SJSA1 (cell line): ENCODE data around the gene STAT5B. TPM values are rescaled to one million over a fixed set of nuclear protein-coding genes. Genes with fewer than 3 reads are reported as not detected.

Source experiments
- DNase-seq, 2 experiments: peaks; one replicate each; pipeline ENCODE4 v3.0.0-alpha.2; 2015 to 2020; ENCODE audit warnings: low spot score in 2 of 2, low read depth in 1 of 2
- H3K27ac ChIP-seq: fragments of 250-450 bp; sonication (Bioruptor Pico); 2 replicates; pipeline ENCODE4 v1.5.1; 2020; ENCODE audit warnings: mild to moderate bottlenecking, moderate library complexity
- H3K27me3 ChIP-seq: fragments of 250-450 bp; sonication (Bioruptor Pico); replicated peaks from 2 replicates; pipeline ENCODE4 v1.5.1; 2020; ENCODE audit warnings: mild to moderate bottlenecking, moderate library complexity
- H3K36me3 ChIP-seq: fragments of 250-450 bp; sonication (Bioruptor Pico); 2 replicates; pipeline ENCODE4 v1.5.1; 2020; ENCODE audit warnings: mild to moderate bottlenecking
- H3K4me1 ChIP-seq: fragments of 250-450 bp; sonication (Bioruptor Pico); replicated peaks from 2 replicates; pipeline ENCODE4 v1.6.1; 2021; ENCODE audit warnings: mild to moderate bottlenecking
- H3K4me3 ChIP-seq: fragments of 250-450 bp; sonication (Bioruptor Pico); 2 replicates; pipeline ENCODE4 v1.5.1; 2020; ENCODE audit warnings: mild to moderate bottlenecking
- H3K9me3 ChIP-seq: fragments of 250-450 bp; sonication (Bioruptor Pico); replicated peaks from 2 replicates; pipeline ENCODE4 v1.5.1; 2020; ENCODE audit warnings: mild to moderate bottlenecking
- total RNA-seq: library from RNA; depleted of rRNA; stranded (reverse); fragments of >200 nt; shearing (Covaris generic); gene quantifications from 2 replicates; pipeline ENCODE4 v1.2.3, GENCODE V29; 2014

Gene STAT5B
- total RNA-seq, 1 experiment from 2014 or later = 36.0 TPM

DNA sequence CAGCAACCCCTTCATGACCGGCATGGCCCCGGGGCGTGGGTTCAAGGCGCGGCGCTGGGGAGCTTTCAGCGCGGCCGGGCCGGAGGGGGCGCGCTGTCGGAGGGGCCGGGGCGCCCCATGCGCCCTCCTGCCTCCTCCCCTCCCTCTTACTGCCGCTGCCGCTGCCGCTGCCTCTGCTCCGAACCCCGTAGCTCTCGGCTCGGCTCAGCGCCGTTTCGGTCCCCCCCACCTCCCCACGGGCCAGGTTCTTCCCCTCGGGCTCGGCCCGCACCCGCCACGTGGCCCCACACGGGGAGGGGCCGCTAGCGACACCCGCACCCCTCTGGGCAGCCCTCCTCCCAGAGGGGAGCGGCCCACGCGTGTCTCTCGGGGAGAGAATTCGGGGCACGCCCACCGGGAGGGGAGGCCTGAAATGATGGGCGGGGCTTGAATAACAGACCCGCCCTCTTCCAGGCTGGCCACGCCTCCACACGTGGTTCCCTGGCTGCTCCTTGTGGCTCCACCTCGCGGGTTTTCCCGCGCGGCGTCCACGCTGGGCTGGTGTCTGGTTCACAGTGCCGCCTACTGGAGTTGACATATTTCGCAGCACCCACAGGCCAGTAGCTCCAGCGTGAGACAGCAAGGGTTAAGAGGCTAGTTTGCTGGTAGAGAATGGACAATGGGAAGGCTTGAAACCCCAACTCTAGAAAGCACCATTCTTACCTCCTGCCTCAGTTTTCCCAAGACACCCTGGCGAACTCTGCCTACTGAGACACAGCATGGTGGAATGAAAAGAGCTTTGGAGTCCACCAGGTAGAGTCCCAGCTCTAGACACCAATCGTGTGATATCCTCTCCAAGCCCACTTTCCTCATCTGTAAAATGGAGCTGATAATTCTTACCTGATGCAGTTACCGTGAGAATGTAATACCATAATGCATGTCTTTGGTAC, 95.0 kb downstream of the STAT5B start, which contains the start of gene KCNH4:
TSS of gene KCNH4 (minus strand) at position 221 of the 929 bp plus-strand sequence. CDS start at position 24, 197 bp downstream.
- Histone ChIP-seq H3K27ac (no peak within 1 kb of the TSS), H3K36me3 (no peaks in the 10 kb centered on the region), H3K4me1 (peaks cover 29% of the 10 kb centered on the region), H3K4me3 (no peak within 1 kb of the TSS), H3K27me3 (peaks cover 39% of the 10 kb centered on the region), H3K9me3 (peaks cover 7% of the 10 kb centered on the region)
- peak; percentile 23 to 67 for DNase-seq

DNA sequence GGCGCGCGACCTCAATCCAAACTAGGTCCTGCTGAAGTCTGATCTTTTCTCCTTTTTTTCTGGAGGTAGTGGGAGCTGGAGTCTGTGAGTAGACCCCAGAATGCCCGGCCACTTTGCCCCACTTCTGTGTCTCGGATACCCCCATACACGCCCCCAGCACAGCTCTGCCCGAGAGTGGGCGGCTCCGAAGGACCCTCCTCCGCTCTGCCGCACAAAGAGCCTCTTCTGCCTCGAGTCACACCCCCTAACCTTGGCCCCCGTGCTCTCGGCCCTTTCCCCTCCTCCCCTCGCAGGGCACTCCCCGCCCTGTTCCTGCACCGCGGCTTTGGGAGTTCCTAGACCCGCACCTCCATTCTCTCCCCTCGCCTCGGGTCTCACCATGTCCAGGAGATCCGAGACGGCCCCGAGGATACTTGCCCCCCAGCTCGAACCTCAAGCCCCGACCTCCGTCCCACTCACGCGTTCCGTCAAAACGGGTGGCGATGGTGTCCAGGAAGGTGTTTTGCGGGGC, 95.7 kb downstream of the STAT5B start:
- DNase-seq = no peak
- peaks cover 45% of the 10 kb centered on the region for H3K27me3 ChIP-seq
- no peaks in the 10 kb centered on the region for H3K36me3 ChIP-seq
- H3K9me3 ChIP-seq = peaks cover 7% of the 10 kb centered on the region
- no peak overlapping the region for H3K27ac ChIP-seq
- H3K4me3 ChIP-seq = no peak overlapping the region
- H3K4me1 ChIP-seq = peaks cover 29% of the 10 kb centered on the region

DNA sequence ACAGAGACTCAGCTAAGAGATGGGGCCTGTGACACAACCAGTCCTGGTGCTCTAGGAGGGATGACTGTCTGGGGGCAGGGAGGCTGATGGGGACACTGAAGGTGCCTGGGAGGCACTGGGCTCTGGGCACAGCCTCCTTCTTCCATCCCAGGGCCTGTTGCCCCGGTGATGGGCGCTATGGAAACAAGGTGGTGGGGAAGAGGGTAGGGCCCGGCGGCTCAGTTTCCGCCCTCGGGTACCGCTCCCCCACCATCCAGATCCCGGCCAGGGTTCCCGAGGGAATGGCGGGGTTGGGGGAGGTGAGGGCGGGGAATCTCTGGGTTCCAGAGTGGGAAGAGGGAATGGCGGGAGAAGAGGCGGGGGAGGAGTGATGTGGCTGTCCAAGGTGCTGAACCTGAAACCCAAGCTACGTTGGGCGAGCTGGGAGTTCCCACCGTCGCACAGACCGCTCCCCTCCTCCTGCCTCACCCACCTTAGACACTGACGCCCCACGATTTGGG, 96.2 kb downstream of the STAT5B start:
- Histone ChIP-seq H3K27me3 (peaks cover 47% of the 10 kb centered on the region), H3K4me3 (no peak overlapping the region), H3K9me3 (peaks cover 7% of the 10 kb centered on the region), H3K27ac (no peak overlapping the region), H3K36me3 (no peaks in the 10 kb centered on the region), H3K4me1 (peaks cover 29% of the 10 kb centered on the region)
- peak in 1 of 2 experiments; percentile 33 for DNase-seq

- H3K4me1 ChIP-seq = peaks cover 27% of the 10 kb centered on the region
- peaks cover 7% of the 10 kb centered on the region for H3K9me3 ChIP-seq
- no peak overlapping the region for H3K27ac ChIP-seq
- H3K4me3 ChIP-seq = no peak overlapping the region
- DNase-seq = no peak
- H3K27me3 ChIP-seq = peaks cover 47% of the 10 kb centered on the region
- H3K36me3 ChIP-seq = no peaks in the 10 kb centered on the region
These were observed 96.9 kb downstream of the STAT5B start for GRCh38 chr17:42179335-42179734.

- H3K27me3 ChIP-seq = peaks cover 47% of the 10 kb centered on the region
- no peak overlapping the region for H3K4me3 ChIP-seq
These were observed 97.4 kb downstream of the STAT5B start for GRCh38 chr17:42178817-42179216.

GRCh38 chr17:42177684-42178083, 98.5 kb downstream of the STAT5B start:
- Histone ChIP-seq H3K4me3 (no peak overlapping the region), H3K27me3 (peaks cover 44% of the 10 kb centered on the region), H3K27ac (no peak overlapping the region), H3K4me1 (peaks cover 12% of the 10 kb centered on the region), H3K9me3 (peaks cover 7% of the 10 kb centered on the region), H3K36me3 (no peaks in the 10 kb centered on the region)
- DNase-seq = no peak

More at GRCh38 chr17:42178817-42179216, 97.4 kb downstream of the STAT5B start:
- no peaks in the 10 kb centered on the region for H3K36me3 ChIP-seq
- H3K4me1 ChIP-seq = peaks cover 22% of the 10 kb centered on the region
- no peak for DNase-seq
- H3K9me3 ChIP-seq = peaks cover 7% of the 10 kb centered on the region
- no peak overlapping the region for H3K27ac ChIP-seq

DNA sequence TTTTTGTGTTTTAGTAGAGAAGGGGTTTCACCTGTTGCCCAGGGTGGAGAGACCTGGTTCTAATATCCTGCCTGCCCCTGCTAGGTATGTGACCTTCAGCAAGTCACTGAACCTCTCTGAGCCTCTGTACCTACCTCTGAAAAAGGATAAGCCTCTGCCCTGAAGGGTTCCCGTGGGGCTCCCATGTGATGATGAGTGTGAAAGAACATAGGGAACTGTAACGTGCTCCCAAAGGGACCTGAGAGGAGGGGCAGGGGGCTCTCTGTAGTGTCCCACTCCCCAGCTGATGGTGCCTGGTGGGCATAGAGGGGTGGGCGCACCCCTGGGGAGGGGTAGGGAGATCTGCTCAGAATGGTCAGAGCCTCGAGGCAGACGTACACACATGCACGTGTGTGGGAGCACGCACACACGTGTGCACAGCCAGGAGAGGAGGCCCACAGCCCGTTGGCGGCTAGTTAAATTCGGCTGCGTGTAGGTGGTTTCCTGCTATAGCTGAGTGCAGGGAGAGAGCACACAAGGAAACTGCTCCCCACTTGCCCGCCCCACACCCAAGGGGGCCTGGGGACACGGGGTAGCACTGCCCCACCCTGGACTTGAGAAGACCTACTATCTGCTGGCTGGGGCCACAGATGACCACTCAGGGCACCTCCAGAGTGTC, 101.9 kb downstream of the STAT5B start:
- Histone ChIP-seq H3K4me3 (no peak overlapping the region), H3K27ac (no peak overlapping the region), H3K36me3 (no peaks in the 10 kb centered on the region), H3K4me1 (no peaks in the 10 kb centered on the region), H3K27me3 (peaks cover 28% of the 10 kb centered on the region), H3K9me3 (no peaks in the 10 kb centered on the region)
- no peak for DNase-seq

GRCh38 chr17:42171831-42172230, 104.4 kb downstream of the STAT5B start:
- peaks cover 19% of the 10 kb centered on the region; the same call in 1 of the 2 replicates for H3K27me3 ChIP-seq
- no peaks in the 10 kb centered on the region for H3K9me3 ChIP-seq
- no peaks in the 10 kb centered on the region for H3K36me3 ChIP-seq
- no peak overlapping the region for H3K4me3 ChIP-seq
- H3K27ac ChIP-seq = no peak overlapping the region
- no peak for DNase-seq
- no peaks in the 10 kb centered on the region for H3K4me1 ChIP-seq

DNA sequence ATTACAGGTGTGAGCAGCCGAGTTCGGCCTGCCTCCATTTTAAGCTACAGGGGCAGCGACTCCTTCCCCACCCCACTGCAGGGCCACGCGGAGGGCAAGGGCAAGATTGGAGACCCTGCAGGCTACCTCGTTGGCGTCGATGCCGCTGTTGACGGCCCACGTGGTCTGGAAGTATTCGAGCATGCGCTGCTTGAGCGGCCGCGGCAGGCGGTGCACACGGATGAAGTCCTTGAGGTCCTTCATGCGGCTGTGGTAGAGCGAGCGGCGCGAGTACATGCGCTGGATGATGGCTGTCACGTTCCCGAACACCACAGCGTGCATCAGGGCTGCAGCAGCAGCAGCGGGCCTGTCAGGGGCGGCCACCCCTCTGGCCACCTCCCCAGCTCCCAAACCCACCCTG, 106.8 kb downstream of the STAT5B start:
- DNase-seq = no peak
- Histone ChIP-seq H3K36me3 (no peaks in the 10 kb centered on the region), H3K4me1 (no peaks in the 10 kb centered on the region), H3K27ac (no peak overlapping the region), H3K9me3 (no peaks in the 10 kb centered on the region), H3K4me3 (no peak overlapping the region), H3K27me3 (peaks cover 11% of the 10 kb centered on the region; the same call in 1 of the 2 replicates)

DNA sequence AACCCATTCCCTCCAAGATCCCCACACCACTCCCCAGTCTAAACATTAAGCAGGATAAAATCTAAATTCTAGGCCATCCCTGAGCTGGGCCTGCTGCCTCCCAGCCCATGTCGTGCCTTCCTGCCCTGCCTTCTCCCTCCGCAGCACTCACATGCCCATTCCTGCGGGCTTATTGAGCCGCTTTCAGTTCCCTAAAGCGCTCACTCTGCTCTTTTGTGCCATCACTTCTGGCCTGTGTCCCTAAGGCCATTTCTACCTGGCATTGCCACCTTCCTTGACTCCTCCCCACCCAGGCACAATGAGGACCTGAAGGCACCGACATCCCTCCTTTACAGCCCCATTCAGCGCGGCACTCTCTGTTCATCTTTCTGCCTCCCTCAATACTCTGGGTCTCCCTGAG, 108.4 kb downstream of the STAT5B start:
- Histone ChIP-seq H3K36me3 (no peaks in the 10 kb centered on the region), H3K27ac (no peak overlapping the region), H3K4me1 (no peaks in the 10 kb centered on the region), H3K9me3 (no peaks in the 10 kb centered on the region), H3K27me3 (peaks cover 11% of the 10 kb centered on the region; the same call in 1 of the 2 replicates), H3K4me3 (no peak overlapping the region)
- DNase-seq = no peak

- H3K4me1 ChIP-seq = no peaks in the 10 kb centered on the region
- DNase-seq = no peak
- H3K27me3 ChIP-seq = peaks cover 11% of the 10 kb centered on the region; the same call in 1 of the 2 replicates
- no peaks in the 10 kb centered on the region for H3K9me3 ChIP-seq
- no peak overlapping the region for H3K4me3 ChIP-seq
- no peak overlapping the region for H3K27ac ChIP-seq
- no peaks in the 10 kb centered on the region for H3K36me3 ChIP-seq
These were observed 109.9 kb downstream of the STAT5B start for GRCh38 chr17:42166196-42166763.

DNA sequence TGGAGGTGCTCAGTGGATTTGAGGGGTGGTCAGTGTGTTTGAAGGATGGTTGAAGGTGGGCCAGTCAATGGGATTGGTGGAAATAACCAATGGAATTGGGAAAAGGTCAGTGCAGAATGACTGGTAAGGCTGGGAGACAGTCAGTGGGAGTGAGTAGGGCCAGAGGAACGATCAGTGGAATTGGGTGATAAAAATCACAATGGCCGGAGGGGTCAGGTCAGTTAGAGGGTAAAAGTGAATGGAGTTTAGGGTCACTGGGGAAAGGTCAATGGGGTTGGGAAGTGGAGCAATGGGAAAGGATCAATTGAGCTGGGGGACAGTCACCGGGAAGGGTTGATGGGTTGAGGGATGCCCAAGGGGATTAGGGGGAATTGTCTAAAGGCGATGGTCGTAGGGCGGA, 110.4 kb downstream of the STAT5B start:
- Histone ChIP-seq H3K36me3 (no peaks in the 10 kb centered on the region), H3K4me3 (no peak overlapping the region), H3K9me3 (no peaks in the 10 kb centered on the region), H3K27me3 (peaks cover 6% of the 10 kb centered on the region; the same call in 1 of the 2 replicates), H3K4me1 (no peaks in the 10 kb centered on the region), H3K27ac (no peak overlapping the region)
- no peak for DNase-seq

DNA sequence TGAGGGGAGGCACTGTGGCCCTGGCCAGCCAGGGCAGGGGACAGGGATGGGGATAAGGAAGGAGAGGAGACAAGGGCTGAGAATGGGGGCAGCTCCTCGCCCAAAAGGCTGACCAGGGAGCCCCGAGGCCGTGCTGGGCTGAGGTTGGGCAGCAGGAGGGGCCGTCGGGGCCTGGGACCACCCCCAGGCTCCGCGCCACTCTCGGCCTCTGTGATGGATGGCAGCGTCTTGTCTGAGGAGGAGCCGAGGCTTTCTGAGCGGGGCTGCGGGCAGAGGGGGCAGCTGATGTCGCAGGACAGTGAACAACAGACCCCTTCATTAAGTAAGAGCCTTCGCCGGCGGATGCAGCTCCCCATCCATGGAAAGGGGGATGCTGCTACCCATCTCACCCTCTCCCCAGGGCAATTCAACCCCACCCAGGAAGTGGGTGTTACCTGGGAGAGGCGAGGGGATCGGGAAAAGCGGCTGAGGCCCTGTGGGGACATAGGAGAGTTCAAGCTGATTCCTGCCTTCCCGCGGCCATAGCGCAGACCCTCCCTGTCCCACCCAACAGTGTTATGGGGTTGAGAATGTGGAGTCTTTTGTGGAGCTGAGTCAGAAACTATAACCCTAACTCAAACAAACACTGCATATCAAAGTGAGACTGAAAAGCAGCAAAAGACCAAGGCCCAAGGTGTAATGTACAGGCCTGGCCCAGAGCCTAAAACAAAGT, 112.3 kb downstream of the STAT5B start:
- Histone ChIP-seq H3K36me3 (no peaks in the 10 kb centered on the region), H3K27ac (no peak overlapping the region), H3K4me1 (no peaks in the 10 kb centered on the region), H3K9me3 (no peaks in the 10 kb centered on the region), H3K27me3 (no peaks in the 10 kb centered on the region), H3K4me3 (no peak overlapping the region)
- DNase-seq = no peak
